ENCODE measurements around the gene ZMAT3.

DNA sequence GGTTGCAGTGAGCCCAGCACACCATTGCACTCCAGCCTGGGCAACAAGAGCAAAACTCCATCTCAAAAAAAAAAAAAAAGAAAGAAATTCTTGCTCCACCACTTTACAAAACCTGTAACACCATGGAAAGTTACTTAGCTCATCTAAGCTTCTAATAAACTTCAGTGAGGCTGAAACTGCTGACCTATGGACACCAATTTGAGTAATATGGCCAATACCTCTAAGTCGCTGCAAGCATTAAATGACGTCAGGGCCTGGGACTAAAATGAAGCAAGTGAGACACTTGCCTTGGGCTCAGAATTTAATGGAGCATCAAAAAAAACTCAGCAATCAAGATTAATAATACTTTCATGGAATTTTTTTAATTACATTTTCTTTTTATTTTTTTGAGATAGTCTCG is 42.5 kb downstream of the ZMAT3 start:
- TF ChIP-seq, protein P1, sequence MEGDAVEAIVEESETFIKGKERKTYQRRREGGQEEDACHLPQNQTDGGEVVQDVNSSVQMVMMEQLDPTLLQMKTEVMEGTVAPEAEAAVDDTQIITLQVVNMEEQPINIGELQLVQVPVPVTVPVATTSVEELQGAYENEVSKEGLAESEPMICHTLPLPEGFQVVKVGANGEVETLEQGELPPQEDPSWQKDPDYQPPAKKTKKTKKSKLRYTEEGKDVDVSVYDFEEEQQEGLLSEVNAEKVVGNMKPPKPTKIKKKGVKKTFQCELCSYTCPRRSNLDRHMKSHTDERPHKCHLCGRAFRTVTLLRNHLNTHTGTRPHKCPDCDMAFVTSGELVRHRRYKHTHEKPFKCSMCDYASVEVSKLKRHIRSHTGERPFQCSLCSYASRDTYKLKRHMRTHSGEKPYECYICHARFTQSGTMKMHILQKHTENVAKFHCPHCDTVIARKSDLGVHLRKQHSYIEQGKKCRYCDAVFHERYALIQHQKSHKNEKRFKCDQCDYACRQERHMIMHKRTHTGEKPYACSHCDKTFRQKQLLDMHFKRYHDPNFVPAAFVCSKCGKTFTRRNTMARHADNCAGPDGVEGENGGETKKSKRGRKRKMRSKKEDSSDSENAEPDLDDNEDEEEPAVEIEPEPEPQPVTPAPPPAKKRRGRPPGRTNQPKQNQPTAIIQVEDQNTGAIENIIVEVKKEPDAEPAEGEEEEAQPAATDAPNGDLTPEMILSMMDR (conservative IDR thresholded peaks at IDR 0.05; ENCODE audit: low read length): no peak
- TF ChIP-seq EZH2phosphoT487 (IDR thresholded peaks at IDR 0.05; ENCODE audit: borderline replicate concordance): no peak

Data from Loucy (cell line).